Karpas-422 (cell line): ENCODE measurements around the gene SPRED1. TPM values are rescaled to one million over a fixed set of nuclear protein-coding genes. Genes with fewer than 3 reads are reported as not detected.

Experiments
- DNase-seq: peaks from one replicate; pipeline ENCODE4 v3.0.0-alpha.2; 2015
- H2AFZ ChIP-seq: fragments of 200-600 bp; sonication (generic); 2 replicates; pipeline ENCODE4 v1.6.1; 2014; ENCODE audit warnings: antibody characterized with exemption, low read length, mixed read lengths
- H3K27ac ChIP-seq: fragments of 200-600 bp; sonication (generic); 2 replicates; pipeline ENCODE4 v1.5.1; 2014; ENCODE audit warnings: mild to moderate bottlenecking, low read length, moderate library complexity
- H3K27me3 ChIP-seq: fragments of 200-600 bp; sonication (generic); 2 replicates; pipeline ENCODE4 v1.6.1; 2014; ENCODE audit warnings: low read length, mixed read lengths
- H3K36me3 ChIP-seq: fragments of 200-600 bp; sonication (generic); 2 replicates; pipeline ENCODE4 v1.6.1; 2014; ENCODE audit warnings: low read length, mixed read lengths; ENCODE audit not compliant: insufficient read depth
- H3K4me1 ChIP-seq: fragments of 200-600 bp; sonication (generic); 2 replicates; pipeline ENCODE4 v1.6.1; 2014; ENCODE audit warnings: mild to moderate bottlenecking, low read length, mixed read lengths
- H3K4me2 ChIP-seq: fragments of 200-600 bp; sonication (generic); 2 replicates; pipeline ENCODE4 v1.6.1; 2014; ENCODE audit warnings: low read length, low read depth, mild to moderate bottlenecking; ENCODE audit not compliant: poor library complexity, severe bottlenecking
- H3K4me3 ChIP-seq: fragments of 200-600 bp; sonication (generic); 2 replicates; pipeline ENCODE4 v1.5.1; 2014; ENCODE audit warnings: mild to moderate bottlenecking, antibody characterized with exemption, low read length, mixed read lengths
- H3K79me2 ChIP-seq: fragments of 200-600 bp; sonication (generic); 2 replicates; pipeline ENCODE4 v1.6.1; 2014; ENCODE audit warnings: mild to moderate bottlenecking, low read length, mixed read lengths
- H3K9ac ChIP-seq: fragments of 200-600 bp; sonication (generic); 2 replicates; pipeline ENCODE4 v1.6.0; 2014; ENCODE audit warnings: low read length
- H3K9me2 ChIP-seq: fragments of 200-600 bp; sonication (generic), shearing (Covaris generic); replicated peaks from 2 replicates; pipeline ENCODE4 v1.6.0; 2014; ENCODE audit warnings: mild to moderate bottlenecking, low read length, moderate library complexity; ENCODE audit not compliant: insufficient read depth
- H3K9me3 ChIP-seq: fragments of 300-700, 200-600 bp; sonication (generic); 2 replicates; pipeline ENCODE4 v1.6.1; 2014; ENCODE audit warnings: low read length, mixed read lengths
- H4K20me1 ChIP-seq: fragments of 200-600 bp; sonication (generic); 2 replicates; pipeline ENCODE4 v1.6.1; 2014; ENCODE audit warnings: mild to moderate bottlenecking, antibody characterized with exemption, low read length, low read depth; ENCODE audit not compliant: insufficient read depth
- total RNA-seq: library from RNA; depleted of rRNA; stranded (reverse); fragments of >200 nt; shearing (Covaris generic); gene quantifications from 2 replicates; pipeline ENCODE4 v1.2.3, GENCODE V29; 2014; ENCODE audit warnings: low replicate concordance

The SPRED1 gene
- total RNA-seq, 1 experiment from 2014 or later: 27.7 TPM

DNA sequence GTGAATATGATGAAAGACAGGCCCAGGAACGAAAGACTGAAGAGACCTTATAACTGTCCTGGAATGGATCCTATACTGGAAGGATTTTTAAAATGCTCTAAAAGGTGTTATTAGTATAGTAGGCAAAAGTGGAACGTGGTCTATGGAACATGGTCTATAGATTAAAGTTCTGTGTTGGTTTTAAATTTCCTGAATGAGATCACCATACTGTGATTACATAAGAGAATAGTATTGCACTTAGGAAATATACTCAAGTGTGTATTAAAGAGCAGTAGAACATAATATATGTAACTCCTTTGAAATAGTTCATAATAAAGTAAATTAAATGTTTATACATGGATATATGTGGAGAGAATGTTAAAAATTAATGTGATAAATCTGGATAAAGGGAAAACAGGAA lies 68.2 kb downstream of the SPRED1 start:
- no peak overlapping the region for H3K4me2 ChIP-seq
- H4K20me1 ChIP-seq: no peaks in the 10 kb centered on the region
- no peak for DNase-seq
- no peaks in the 10 kb centered on the region for H3K27me3 ChIP-seq
- peaks cover 32% of the 10 kb centered on the region; the same call in 1 of the 2 replicates for H3K36me3 ChIP-seq
- no peak overlapping the region for H3K4me3 ChIP-seq
- H3K9me2 ChIP-seq: no peaks in the 10 kb centered on the region
- H3K27ac ChIP-seq: no peak overlapping the region
- peaks cover 79% of the 10 kb centered on the region for H3K79me2 ChIP-seq
- H2AFZ ChIP-seq: no peak overlapping the region
- H3K9me3 ChIP-seq: no peaks in the 10 kb centered on the region
- no peaks in the 10 kb centered on the region for H3K4me1 ChIP-seq
- no peak overlapping the region for H3K9ac ChIP-seq

DNA sequence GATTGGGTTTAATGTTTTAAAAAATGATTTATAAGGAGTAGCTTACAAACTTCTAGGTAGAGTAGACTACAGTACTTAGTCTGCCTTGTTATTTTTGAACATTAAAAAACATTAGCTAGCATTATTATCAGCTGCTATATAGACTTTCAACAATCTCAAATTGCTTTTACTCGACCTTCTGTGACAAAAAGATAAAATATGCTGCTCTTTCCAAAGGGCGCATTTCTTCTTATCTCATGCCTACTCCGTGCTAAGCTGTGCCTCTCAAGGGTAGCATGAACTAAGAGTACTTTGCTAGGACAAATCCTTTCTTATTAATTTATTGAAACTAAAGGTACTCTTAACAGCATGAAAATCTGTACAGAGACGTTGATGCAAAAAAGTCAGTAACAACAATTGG lies 71.3 kb downstream of the SPRED1 start:
- Histone ChIP-seq H3K9me3 (no peaks in the 10 kb centered on the region), H4K20me1 (no peaks in the 10 kb centered on the region), H3K4me2 (no peak overlapping the region), H3K9me2 (no peaks in the 10 kb centered on the region), H3K27ac (no peak overlapping the region), H3K4me1 (no peaks in the 10 kb centered on the region), H3K36me3 (peaks cover 47% of the 10 kb centered on the region), H3K79me2 (peaks cover 77% of the 10 kb centered on the region), H3K27me3 (no peaks in the 10 kb centered on the region), H2AFZ (no peak overlapping the region), H3K4me3 (no peak overlapping the region), H3K9ac (no peak overlapping the region)
- DNase-seq: no peak

DNA sequence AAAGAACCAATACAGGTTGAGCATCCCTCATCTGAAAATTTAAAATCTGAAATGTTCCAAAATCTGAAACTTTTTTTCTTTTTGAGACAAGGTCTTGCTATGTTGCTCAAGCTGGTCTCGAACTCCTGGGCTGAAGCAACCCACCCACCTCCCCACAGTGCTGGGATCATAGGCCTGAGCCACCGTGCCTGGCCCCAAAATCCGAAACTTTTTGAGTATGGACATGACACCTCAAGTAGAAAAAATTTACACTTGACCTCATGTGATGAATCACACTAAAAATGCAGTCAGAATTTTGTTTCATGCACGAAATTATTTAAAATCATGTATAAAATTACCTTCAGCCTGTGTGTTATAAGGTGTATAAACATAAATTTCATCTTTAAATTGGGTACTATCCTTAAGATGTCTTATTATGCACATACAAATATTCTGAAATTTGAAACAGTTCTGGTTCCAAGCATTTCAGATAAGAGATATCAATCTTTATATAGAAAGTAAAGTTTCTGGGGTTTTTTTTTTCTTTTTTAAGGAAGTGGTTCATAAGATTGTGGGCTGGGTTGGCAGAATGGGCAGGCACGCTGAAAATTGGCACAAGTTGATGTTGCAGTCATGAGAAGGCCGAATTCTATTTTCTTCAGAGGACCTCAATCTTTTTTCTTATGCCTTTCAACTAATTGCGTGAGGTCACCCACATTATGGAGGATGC lies 72.5 kb downstream of the SPRED1 start:
- Histone ChIP-seq H3K36me3 (peaks cover 50% of the 10 kb centered on the region), H3K9me3 (no peaks in the 10 kb centered on the region), H3K9me2 (no peaks in the 10 kb centered on the region), H3K27me3 (no peaks in the 10 kb centered on the region), H3K4me3 (no peak overlapping the region), H3K79me2 (peaks cover 76% of the 10 kb centered on the region), H3K4me1 (no peaks in the 10 kb centered on the region), H3K9ac (no peak overlapping the region), H3K4me2 (no peak overlapping the region), H4K20me1 (no peaks in the 10 kb centered on the region), H3K27ac (no peak overlapping the region), H2AFZ (no peak overlapping the region)
- DNase-seq: no peak

DNA sequence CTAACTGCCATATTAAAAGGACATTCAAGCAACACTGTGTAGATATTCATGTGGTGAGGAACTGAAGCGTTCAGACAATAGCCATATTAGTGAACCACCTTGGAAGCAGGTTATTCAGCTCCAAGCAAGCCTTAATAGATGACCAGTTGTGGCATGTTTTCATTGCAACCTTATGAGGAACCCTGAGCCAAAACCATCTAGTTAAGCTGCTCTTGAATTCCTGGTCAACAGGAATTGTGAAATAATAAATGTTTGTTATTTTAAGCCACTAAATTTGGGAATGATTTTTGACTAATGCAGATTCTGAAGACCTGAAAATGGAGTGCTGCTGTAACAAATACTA lies 73.0 kb downstream of the SPRED1 start:
- H2AFZ ChIP-seq: no peak overlapping the region
- no peaks in the 10 kb centered on the region for H3K9me3 ChIP-seq
- no peak overlapping the region for H3K4me2 ChIP-seq
- no peak overlapping the region for H3K9ac ChIP-seq
- peaks cover 74% of the 10 kb centered on the region for H3K79me2 ChIP-seq
- H3K36me3 ChIP-seq: peaks cover 50% of the 10 kb centered on the region
- H3K27ac ChIP-seq: no peak overlapping the region
- no peaks in the 10 kb centered on the region for H3K27me3 ChIP-seq
- no peaks in the 10 kb centered on the region for H3K9me2 ChIP-seq
- H3K4me1 ChIP-seq: no peaks in the 10 kb centered on the region
- H3K4me3 ChIP-seq: no peak overlapping the region
- no peaks in the 10 kb centered on the region for H4K20me1 ChIP-seq
- no peak for DNase-seq

DNA sequence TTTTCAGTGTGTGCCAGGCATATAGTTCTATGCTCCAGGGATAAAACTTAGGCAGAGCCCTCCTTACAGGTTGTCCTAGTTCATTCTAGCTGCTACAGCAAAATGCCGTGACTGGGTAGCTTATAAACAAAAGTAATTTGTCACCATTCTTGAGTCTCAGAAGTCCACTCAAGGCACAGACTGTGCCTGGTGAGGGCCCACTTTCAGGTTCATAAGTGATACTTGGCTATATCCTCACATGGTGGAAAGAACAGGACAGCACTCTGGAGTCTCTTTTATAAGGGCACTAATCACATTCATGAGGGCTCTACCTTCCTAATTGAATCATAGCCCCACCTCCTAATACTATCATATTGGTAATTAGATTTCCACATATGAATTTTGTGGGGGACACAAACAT lies 80.1 kb downstream of the SPRED1 start:
- no peaks in the 10 kb centered on the region for H3K9me3 ChIP-seq

DNA sequence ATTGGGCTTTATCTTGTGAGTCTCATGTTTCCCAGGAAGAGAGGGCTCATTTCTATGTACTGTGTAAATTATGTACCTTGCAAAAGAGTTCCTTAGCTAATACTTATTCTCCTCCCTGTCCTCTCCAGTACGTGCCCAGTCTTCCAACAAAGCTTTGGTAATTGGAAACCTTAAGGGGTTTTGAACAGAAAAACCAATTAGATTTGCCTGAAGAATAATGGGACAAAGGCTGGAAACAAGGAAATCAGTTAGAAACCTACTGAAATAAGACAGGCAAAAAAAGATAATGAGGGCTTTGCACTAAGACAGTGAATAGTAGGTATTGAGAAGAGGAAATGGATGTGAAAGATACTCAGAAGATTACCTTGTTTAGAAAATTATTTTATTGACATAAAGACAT lies 82.5 kb downstream of the SPRED1 start:
- H3K27ac ChIP-seq: no peak overlapping the region
- no peak overlapping the region for H2AFZ ChIP-seq
- no peak overlapping the region for H3K4me2 ChIP-seq
- H3K4me3 ChIP-seq: no peak overlapping the region
- H3K79me2 ChIP-seq: peaks cover 45% of the 10 kb centered on the region
- DNase-seq: no peak
- H3K27me3 ChIP-seq: no peaks in the 10 kb centered on the region
- no peaks in the 10 kb centered on the region for H3K9me2 ChIP-seq
- H4K20me1 ChIP-seq: no peaks in the 10 kb centered on the region
- peaks cover 13% of the 10 kb centered on the region for H3K36me3 ChIP-seq
- H3K9ac ChIP-seq: no peak overlapping the region
- H3K9me3 ChIP-seq: no peaks in the 10 kb centered on the region
- H3K4me1 ChIP-seq: no peaks in the 10 kb centered on the region

More for the DNA sequence above, 80.1 kb downstream of the SPRED1 start:
- Histone ChIP-seq H3K36me3 (peaks cover 10% of the 10 kb centered on the region; the same call in 1 of the 2 replicates), H3K27me3 (no peaks in the 10 kb centered on the region), H4K20me1 (no peaks in the 10 kb centered on the region), H3K4me2 (no peak overlapping the region), H3K4me1 (no peaks in the 10 kb centered on the region), H3K79me2 (peaks cover 56% of the 10 kb centered on the region), H3K9me2 (no peaks in the 10 kb centered on the region), H2AFZ (no peak overlapping the region), H3K27ac (no peak overlapping the region), H3K9ac (no peak overlapping the region), H3K4me3 (no peak overlapping the region)
- no peak for DNase-seq

DNA sequence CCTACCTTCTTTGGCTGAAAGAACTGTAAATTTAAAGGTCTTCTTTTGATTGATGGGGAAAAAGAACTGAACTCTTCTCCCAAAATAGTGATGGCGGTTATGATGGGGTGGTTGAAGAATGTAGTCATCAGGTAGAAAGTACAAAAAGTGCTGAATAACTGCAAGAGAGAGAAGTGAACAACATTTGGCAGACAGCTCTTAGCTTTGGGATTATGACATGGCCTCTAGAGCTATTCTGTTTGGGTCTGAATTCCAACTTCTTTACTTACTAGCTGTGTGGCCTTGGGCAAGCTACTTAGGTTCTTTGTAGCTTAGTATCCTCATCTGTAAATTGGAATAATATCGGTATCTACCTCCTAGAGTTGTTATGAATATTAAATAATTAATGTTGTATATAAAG lies 91.7 kb downstream of the SPRED1 start:
- H3K27ac ChIP-seq: no peak overlapping the region
- DNase-seq: no peak
- H3K9ac ChIP-seq: no peak overlapping the region
- no peaks in the 10 kb centered on the region for H3K4me1 ChIP-seq
- peaks cover 68% of the 10 kb centered on the region for H3K79me2 ChIP-seq
- no peaks in the 10 kb centered on the region for H3K9me3 ChIP-seq
- H3K4me3 ChIP-seq: no peak overlapping the region
- H3K9me2 ChIP-seq: no peaks in the 10 kb centered on the region
- H4K20me1 ChIP-seq: no peaks in the 10 kb centered on the region
- no peak overlapping the region for H3K4me2 ChIP-seq
- no peak overlapping the region for H2AFZ ChIP-seq
- no peaks in the 10 kb centered on the region for H3K27me3 ChIP-seq
- H3K36me3 ChIP-seq: peaks cover 16% of the 10 kb centered on the region

DNA sequence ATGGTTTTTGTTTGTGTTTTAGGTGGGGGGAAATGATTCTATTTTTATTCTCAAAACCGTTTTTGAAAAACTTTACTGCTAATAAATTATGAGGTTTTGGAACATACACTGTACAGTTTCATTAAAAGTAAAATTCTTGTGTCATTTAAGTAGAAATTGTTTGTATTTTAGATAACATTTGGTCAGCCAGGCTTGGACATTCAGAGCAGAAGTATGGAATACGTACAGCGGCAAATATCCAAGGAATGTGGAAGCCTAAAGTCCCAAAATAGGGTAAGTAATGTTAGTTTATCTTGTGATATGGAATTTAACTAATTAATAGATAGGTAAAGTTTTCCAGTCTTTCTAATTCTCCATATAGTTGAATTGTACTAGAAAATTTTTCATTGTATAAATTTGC lies 96.6 kb downstream of the SPRED1 start:
- H3K9me3 ChIP-seq: no peaks in the 10 kb centered on the region
- H3K79me2 ChIP-seq: peaks cover 27% of the 10 kb centered on the region
- H3K27ac ChIP-seq: no peak overlapping the region
- no peak for DNase-seq
- H4K20me1 ChIP-seq: 0 out of 2 replicates have a peak, but pooled peaks cover 3% of the 10 kb centered on the region
- no peaks in the 10 kb centered on the region for H3K9me2 ChIP-seq
- H3K9ac ChIP-seq: no peak overlapping the region
- H2AFZ ChIP-seq: no peak overlapping the region
- H3K4me1 ChIP-seq: no peaks in the 10 kb centered on the region
- no peaks in the 10 kb centered on the region; the same call in 1 of the 2 replicates for H3K36me3 ChIP-seq
- H3K4me2 ChIP-seq: no peak overlapping the region
- no peaks in the 10 kb centered on the region for H3K27me3 ChIP-seq
- H3K4me3 ChIP-seq: no peak overlapping the region
